HG02870 (cell line): ENCODE data around the gene DPYD.
A peak's percentile ranks its signal among the peaks of the same experiment; 100 is the strongest.
"Not testable (repeated sequence)": the region's sequence is repeated elsewhere in the genome, so short reads cannot be mapped to it uniquely, and the experiment has no call there.

Experiments
- ATAC-seq: cut with Tn5 transposase; IDR thresholded peaks from one replicate; pipeline ENCODE4 v1.9.1; 2021; ENCODE audit warnings: mild to moderate bottlenecking, moderate library complexity; ENCODE audit not compliant: unreplicated experiment

Gene DPYD

DNA sequence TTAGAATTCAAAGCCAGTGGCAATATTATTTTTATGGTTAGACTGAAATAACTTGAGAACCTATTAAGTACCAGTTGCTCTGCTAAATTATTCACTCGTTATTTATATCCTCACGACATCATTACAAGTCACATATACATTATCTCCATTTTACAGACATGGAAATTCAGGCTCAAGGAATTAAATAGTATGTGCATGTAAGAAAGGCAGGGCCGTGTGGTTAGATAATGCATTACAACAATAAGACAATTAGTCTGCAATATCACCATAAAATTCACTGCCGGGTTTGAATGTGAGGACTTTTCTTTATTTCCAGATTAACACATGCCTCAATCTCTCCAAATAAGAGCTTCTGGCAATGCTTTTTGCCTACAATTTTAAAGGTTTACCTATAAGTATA is 675.8 kb downstream of the DPYD start:
- no peak for ATAC-seq

- ATAC-seq: no peak
These were observed 676.8 kb downstream of the DPYD start for GRCh38 chr1:97243973-97244560.

GRCh38 chr1:97238816-97239215 is 682.0 kb downstream of the DPYD start:
- no peak for ATAC-seq

DNA sequence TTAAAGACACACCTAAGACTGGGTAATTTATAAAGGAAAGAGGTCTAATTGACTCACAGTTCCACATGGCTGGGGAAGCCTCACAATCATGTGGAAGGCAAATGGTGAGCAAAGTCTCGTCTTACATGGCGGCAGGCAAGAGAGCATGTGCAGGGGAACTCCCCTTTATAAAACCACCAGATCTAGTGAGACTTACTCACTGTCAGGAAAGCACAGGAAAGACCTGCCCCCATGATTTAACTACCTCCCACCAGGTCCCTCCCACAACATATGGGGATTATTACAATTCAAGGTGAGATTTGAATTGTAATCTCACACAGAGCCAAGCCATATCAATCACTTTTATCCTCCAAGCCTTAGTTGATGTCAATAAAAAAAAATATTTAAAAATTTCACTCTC is 689.5 kb downstream of the DPYD start:
- ATAC-seq: not testable (repeated sequence)

DNA sequence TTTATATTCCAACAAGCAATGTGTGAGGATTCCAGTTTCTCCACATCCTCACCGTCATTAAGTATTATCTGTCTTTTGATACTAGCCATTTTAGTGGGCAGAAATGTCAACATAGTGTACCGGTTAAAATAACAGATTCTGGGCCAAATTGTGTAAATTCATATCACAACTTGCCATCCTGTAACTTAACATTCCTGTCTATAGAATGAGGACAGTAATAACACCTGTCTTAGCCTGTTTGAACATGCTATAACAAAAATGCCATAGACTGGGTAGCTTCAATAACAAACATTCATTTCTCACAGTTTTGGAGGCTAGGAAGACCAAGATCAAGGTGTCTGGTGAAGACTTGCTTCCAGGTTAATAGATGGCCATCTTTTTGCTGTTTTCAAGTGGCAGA is 708.2 kb downstream of the DPYD start:
- no peak for ATAC-seq

GRCh38 chr1:97210307-97210706 is 710.5 kb downstream of the DPYD start:
- ATAC-seq: no peak

DNA sequence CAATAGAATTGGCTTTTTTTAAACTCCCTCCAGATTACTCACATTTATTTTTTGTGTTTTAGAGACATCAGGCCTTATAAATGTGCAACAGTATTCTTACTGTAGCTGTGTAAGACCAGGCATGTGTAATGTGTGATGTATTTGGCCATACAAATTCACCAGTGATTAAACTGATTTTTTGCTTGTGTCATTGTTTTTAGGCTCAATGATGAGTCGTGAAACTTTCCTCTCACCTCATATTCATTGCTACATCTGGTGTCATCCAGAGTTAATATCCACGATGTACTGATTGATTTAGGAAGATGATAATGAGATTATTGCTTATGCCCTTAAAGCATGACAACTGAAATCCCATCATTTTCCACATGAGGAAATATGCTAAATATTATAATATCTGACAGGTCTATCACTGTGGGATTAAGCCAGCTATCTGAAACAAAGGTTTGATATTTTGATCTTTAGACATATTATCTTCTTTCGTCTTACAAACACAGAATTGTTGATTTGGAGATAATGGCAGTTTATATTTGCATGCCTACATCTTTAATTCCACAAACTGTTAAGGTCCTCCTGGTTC is 711.4 kb downstream of the DPYD start:
- ATAC-seq: no peak

DNA sequence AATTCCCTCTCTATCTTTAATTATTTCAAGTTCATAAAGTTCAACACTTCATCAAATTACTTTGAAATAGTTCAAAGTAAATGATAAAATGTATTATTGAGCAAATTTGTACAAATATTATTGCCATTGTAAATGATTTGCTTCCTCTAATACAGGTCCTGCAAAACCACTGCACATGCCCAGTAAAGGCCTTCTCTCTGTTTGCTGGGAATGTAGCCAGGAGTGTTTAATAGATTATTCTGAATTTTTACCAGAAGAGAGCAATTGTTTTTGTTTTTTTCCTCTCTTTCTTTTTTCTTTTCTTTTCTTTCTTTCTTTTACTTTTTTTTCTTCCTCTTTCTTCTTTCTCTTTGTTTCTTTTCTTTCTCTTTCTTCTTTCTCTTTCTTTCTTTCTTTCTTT is 713.0 kb downstream of the DPYD start:
- ATAC-seq: no peak

- no peak for ATAC-seq
These were observed 716.4 kb downstream of the DPYD start for GRCh38 chr1:97204468-97204867.

GRCh38 chr1:97202481-97203380 is 718.1 kb downstream of the DPYD start:
- ATAC-seq: no peak

- ATAC-seq: no peak
These were observed 719.2 kb downstream of the DPYD start for GRCh38 chr1:97201641-97202040.

DNA sequence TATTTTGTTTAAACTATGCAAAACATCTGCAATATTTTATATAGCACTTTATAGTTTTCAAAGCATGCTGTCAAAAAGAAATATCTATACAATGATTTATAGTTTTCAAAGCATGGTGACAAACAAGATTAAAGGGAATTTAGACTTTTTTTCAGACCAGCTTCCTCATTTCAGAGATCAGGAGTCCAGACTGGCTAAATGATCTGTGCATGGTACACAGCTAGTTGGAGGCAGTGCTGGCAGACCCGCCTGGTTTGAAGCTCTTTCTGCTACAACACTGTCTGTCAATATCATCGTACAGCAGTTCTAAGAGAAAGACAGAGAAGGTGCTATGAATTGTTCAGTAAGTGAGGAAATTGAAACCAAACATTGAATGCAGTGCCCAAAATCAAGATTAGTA is 720.2 kb downstream of the DPYD start:
- ATAC-seq: no peak

- ATAC-seq: peak; percentile 66
These were observed 723.9 kb downstream of the DPYD start for GRCh38 chr1:97196825-97197516.

GRCh38 chr1:97192872-97193572 is 727.8 kb downstream of the DPYD start:
- ATAC-seq: no peak

- ATAC-seq: no peak
These were observed 730.5 kb downstream of the DPYD start for GRCh38 chr1:97190326-97190725.

- no peak for ATAC-seq
These were observed 734.5 kb downstream of the DPYD start for GRCh38 chr1:97186381-97186780.

DNA sequence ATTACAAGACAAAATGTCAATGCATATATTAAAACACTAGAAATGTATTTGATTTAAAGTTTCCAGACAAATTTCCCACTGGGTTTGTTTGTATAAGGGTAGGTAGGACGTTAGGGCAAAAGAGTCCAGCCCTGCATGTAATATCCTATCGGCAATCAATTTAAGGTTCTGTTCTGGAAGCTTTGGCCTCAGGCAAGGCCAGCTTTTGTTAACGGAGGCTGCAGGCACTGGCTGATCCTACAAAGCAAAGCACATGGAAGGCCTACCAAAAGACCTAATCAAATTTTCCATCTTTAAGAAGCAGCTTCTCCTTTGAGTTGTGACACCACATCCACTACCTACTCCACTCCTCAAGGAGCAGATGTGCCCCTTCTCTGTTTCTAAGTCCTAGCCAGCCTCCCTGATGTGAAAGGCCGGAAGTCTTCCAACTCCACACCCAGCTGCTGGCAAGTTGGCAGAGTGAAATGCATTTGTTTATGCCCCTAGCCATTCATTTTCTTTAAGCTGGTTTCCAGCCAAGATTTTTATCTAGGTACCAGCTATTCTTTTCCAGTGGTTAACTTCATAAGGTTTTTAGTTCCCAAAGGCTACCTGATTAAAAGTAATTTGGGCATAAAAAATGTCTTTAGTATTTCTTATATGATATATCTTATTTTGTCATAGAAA is 746.7 kb downstream of the DPYD start:
- ATAC-seq: no peak

GRCh38 chr1:97170300-97170699 is 750.5 kb downstream of the DPYD start:
- no peak for ATAC-seq

DNA sequence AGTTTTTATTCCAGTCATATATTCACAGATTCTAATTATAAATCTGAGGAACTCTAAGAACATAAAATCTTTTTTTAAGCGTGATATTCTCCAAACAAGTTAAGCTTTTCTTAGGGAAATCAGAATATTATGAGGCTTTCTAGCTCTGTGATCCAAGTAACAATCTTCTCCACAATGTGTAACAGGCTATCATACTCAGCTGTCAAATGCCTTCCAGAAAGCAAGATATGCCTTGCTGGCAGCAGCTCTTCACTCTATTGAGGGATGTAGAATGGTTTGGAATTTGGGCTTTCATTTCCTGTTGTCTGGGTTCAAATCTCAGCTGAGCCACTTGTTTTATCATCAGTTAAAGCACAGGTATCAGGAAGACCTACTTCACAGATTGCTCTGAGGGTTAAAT is 752.8 kb downstream of the DPYD start:
- no peak for ATAC-seq

GRCh38 chr1:97167246-97167645 is 753.6 kb downstream of the DPYD start:
- no peak for ATAC-seq
